Panc1 (cell line): ENCODE results near the gene HDAC11. TPM values are rescaled to one million over a fixed set of nuclear protein-coding genes. Genes with fewer than 3 reads are reported as not detected.

ENCODE experiments used
- ATAC-seq: fragments of 200-7000 bp; cut with Tn5 transposase; 2 replicates; pipeline ENCODE4 v1.9.1; 2020; ENCODE audit warnings: mild to moderate bottlenecking, moderate library complexity
- BruUV-seq: library from RNA; stranded (reverse); fragments of 400-500 nt; replicated peaks from 2 replicates; lab custom pipeline; 2021; lab: Mats Ljungman, UMichigan
- CTCF ChIA-PET: fragments of 300-600 bp; sonication (Branson Sonifier 250); formaldehyde crosslinking; loops from one replicate; lab custom pipeline; 2022; ENCODE audit warnings: antibody characterized with exemption; lab: Charles Lee
- POLR2A ChIA-PET: fragments of 300-600 bp; sonication (Branson Sonifier 250); formaldehyde crosslinking; loops from one replicate; lab custom pipeline; 2022; ENCODE audit warnings: antibody characterized with exemption; lab: Charles Lee
- DNase-seq: peaks from one replicate; pipeline ENCODE4 v3.0.0-alpha.2; 2010; ENCODE audit warnings: low read depth, low spot score
- H3K27ac ChIP-seq: 2 replicates; pipeline ENCODE4 v1.5.1; 2011; ENCODE audit warnings: mild to moderate bottlenecking, low read length, inconsistent platforms
- H3K27me3 ChIP-seq: fragments of 200-500 bp; sonication (Bioruptor generic); 2 replicates; pipeline ENCODE4 v1.6.0; 2014; ENCODE audit warnings: low read length, inconsistent platforms; ENCODE audit not compliant: control insufficient read depth, insufficient read depth
- H3K36me3 ChIP-seq: fragments of 200-500 bp; sonication (Bioruptor generic); 2 replicates; pipeline ENCODE4 v1.5.1; 2014; ENCODE audit warnings: inconsistent platforms, mild to moderate bottlenecking, low read length, moderate library complexity; ENCODE audit not compliant: control insufficient read depth, insufficient read depth
- H3K4me1 ChIP-seq: 2 replicates; pipeline ENCODE4 v1.5.1; 2011; ENCODE audit warnings: inconsistent platforms, mild to moderate bottlenecking, low read length, moderate library complexity; ENCODE audit not compliant: control insufficient read depth, insufficient read depth
- H3K4me3 ChIP-seq, 2 experiments: 2 replicates each; pipeline ENCODE4 v1.5.1; 2011 to 2012; ENCODE audit warnings: low read depth in 2 of 2, low read length in 2 of 2, mild to moderate bottlenecking in 2 of 2, inconsistent platforms in 1 of 2, moderate library complexity in 1 of 2
- H3K9me3 ChIP-seq: fragments of 200-500 bp; sonication (Bioruptor generic); 2 replicates; pipeline ENCODE4 v1.5.1; 2014; ENCODE audit warnings: low read depth, mild to moderate bottlenecking, inconsistent platforms, low read length, moderate library complexity; ENCODE audit not compliant: control insufficient read depth, insufficient read depth
- CTCF ChIP-seq: fragments of 450-650 bp; IDR thresholded peaks from 2 replicates; pipeline ENCODE4 v1.5.1; 2017; ENCODE audit warnings: mild to moderate bottlenecking
- POLR2AphosphoS5 ChIP-seq: IDR thresholded peaks from 2 replicates; pipeline ENCODE4 v1.6.1; 2012; ENCODE audit warnings: mild to moderate bottlenecking, low read depth, low read length, moderate library complexity
- REST ChIP-seq, 2 experiments: IDR thresholded peaks; 2 replicates each; pipeline ENCODE4 v1.6.1; 2011 to 2012; ENCODE audit warnings: low read depth in 2 of 2, control low read depth in 1 of 2, low read length in 1 of 2, mild to moderate bottlenecking in 1 of 2, moderate library complexity in 1 of 2; ENCODE audit not compliant: insufficient read depth in 1 of 2
- SIN3A ChIP-seq: IDR thresholded peaks from 2 replicates; pipeline ENCODE4 v1.6.1; 2012; ENCODE audit warnings: low read depth, mild to moderate bottlenecking, low read length, moderate library complexity, borderline replicate concordance; ENCODE audit not compliant: insufficient read depth
- TCF7L2 ChIP-seq: IDR thresholded peaks from 2 replicates; pipeline ENCODE4 v1.6.1; 2011; ENCODE audit warnings: mild to moderate bottlenecking, low read depth, low read length, inconsistent platforms
- in situ Hi-C: cut with HindIII; loops from 2 replicates; pipeline ENCODE4 v1.10.0; 2016; ENCODE audit warnings: low sequenced_read_pairs, low pct_unique_long_range_greater_than_20kb
- intact Hi-C: fragments of 100-400 bp; cut with micrococcal nuclease; formaldehyde crosslinking; loops from one replicate; pipeline ENCODE4 v1.10.0; 2022; ENCODE audit not compliant: unreplicated experiment
- total RNA-seq: library from RNA; stranded (reverse); gene quantifications from one replicate; pipeline ENCODE4 v1.2.1, GENCODE V29; 2021; ENCODE audit not compliant: unreplicated experiment

The HDAC11 gene
- total RNA-seq, 1 experiment from 2014 or later, result 10.6 TPM

GRCh38 chr3:13482106-13482690 lies 2.1 kb downstream of the HDAC11 start:
- intact Hi-C loops (no loop called here), in situ Hi-C loops (no loop called here)
- Histone ChIP-seq H3K4me3 (no peak overlapping the region), H3K36me3 (no peaks in the 10 kb centered on the region), H3K4me1 (no peaks in the 10 kb centered on the region), H3K9me3 (no peaks in the 10 kb centered on the region), H3K27ac (no peak overlapping the region), H3K27me3 (no peaks in the 10 kb centered on the region)
- DNase-seq, result no peak
- TF ChIP-seq SIN3A, result no peak
- no peak for TF ChIP-seq CTCF
- no peak for TF ChIP-seq REST (IDR thresholded peaks at IDR 0.05; ENCODE audit: insufficient read depth in 1 of 2, low read depth in 2 of 2, low read length in 1 of 2)
- TF ChIP-seq TCF7L2, result no peak
- TF ChIP-seq POLR2AphosphoS5, result no peak
- POLR2A ChIA-PET, result no interaction called here
- no peak for ATAC-seq
- CTCF ChIA-PET, result interaction anchor here (0.6 kb wide), 1 partner anchor 294 kb away, joined by 3 read pairs; no protein-coding TSS in a partner anchor
- BruUV-seq, result no TSS peak

DNA sequence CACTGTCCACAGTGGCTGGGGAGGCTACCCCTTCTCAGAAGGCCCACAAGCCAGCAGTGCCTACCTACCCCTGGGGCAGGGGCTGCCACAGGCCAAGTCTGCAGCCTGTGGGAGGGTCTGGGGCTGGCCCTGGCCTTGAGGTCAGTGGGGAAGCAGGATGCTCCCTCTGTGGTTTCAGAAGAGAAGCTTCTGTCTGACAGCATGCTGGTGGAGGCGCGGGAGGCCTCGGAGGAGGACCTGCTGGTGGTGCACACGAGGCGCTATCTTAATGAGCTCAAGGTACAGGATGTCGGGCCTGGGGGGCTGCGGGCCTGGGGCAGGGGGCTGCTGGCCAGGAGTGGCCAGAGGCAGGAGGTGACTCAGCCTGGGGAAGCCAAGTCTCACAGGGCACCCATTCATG lies 3.2 kb downstream of the HDAC11 start:
- ChIA-PET POLR2A (no interaction called here), CTCF (interaction anchor here (1.1 kb wide), 1 partner anchor 11 kb away, joined by 4 read pairs; no protein-coding TSS in a partner anchor)
- DNase-seq (no peak), ATAC-seq (no peak)
- no TSS peak for BruUV-seq
- no peak overlapping the region for H3K4me3 ChIP-seq
- intact Hi-C loops (no loop called here), in situ Hi-C loops (no loop called here)
- no peaks in the 10 kb centered on the region for H3K9me3 ChIP-seq
- no peaks in the 10 kb centered on the region for H3K36me3 ChIP-seq
- no peaks in the 10 kb centered on the region for H3K27me3 ChIP-seq
- TF ChIP-seq CTCF, result no peak
- no peak for TF ChIP-seq POLR2AphosphoS5
- TF ChIP-seq TCF7L2, result no peak
- no peak for TF ChIP-seq REST (IDR thresholded peaks at IDR 0.05; ENCODE audit: insufficient read depth in 1 of 2, low read depth in 2 of 2, low read length in 1 of 2)
- no peak for TF ChIP-seq SIN3A
- no peak overlapping the region for H3K27ac ChIP-seq
- H3K4me1 ChIP-seq, result no peaks in the 10 kb centered on the region
